HUES6 (cell line): ENCODE measurements around the gene ACBD4.
"Not testable (repeated sequence)": the region's sequence is repeated elsewhere in the genome, so short reads cannot be mapped to it uniquely, and the experiment has no call there.

Experiments
- H3K27ac ChIP-seq: 2 replicates; pipeline ENCODE4 v1.7.0; 2013; ENCODE audit warnings: low read depth, mild to moderate bottlenecking, low read length, inconsistent platforms
- H3K27me3 ChIP-seq: 2 replicates; pipeline ENCODE4 v1.6.1; 2013; ENCODE audit warnings: low read length; ENCODE audit not compliant: control insufficient read depth, insufficient read depth
- H3K36me3 ChIP-seq: 2 replicates; pipeline ENCODE4 v1.6.1; 2013; ENCODE audit warnings: low read length; ENCODE audit not compliant: control insufficient read depth, insufficient read depth
- H3K4me1 ChIP-seq: 2 replicates; pipeline ENCODE4 v1.6.1; 2013; ENCODE audit warnings: low read length; ENCODE audit not compliant: control insufficient read depth, insufficient read depth
- H3K4me3 ChIP-seq: 2 replicates; pipeline ENCODE4 v1.5.1; 2013; ENCODE audit warnings: low read depth, low read length
- H3K9ac ChIP-seq: one replicate; pipeline ENCODE4 v1.6.1; 2013; ENCODE audit warnings: mild to moderate bottlenecking, low read length
- H3K9me3 ChIP-seq: 2 replicates; pipeline ENCODE4 v1.6.1; 2013; ENCODE audit warnings: low read depth, low read length; ENCODE audit not compliant: control insufficient read depth, insufficient read depth

The ACBD4 gene

GRCh38 chr17:45121055-45121454 is 14.4 kb upstream of the ACBD4 start:
- H3K27ac ChIP-seq = no peak overlapping the region
- H3K9me3 ChIP-seq = no peaks in the 10 kb centered on the region
- no peak overlapping the region for H3K4me3 ChIP-seq
- H3K36me3 ChIP-seq = peaks cover 15% of the 10 kb centered on the region; the same call in 1 of the 2 replicates
- peaks cover 16% of the 10 kb centered on the region for H3K4me1 ChIP-seq
- H3K27me3 ChIP-seq = no peaks in the 10 kb centered on the region
- no peak overlapping the region for H3K9ac ChIP-seq

- Histone ChIP-seq H3K9me3 (no peaks in the 10 kb centered on the region), H3K27me3 (no peaks in the 10 kb centered on the region), H3K9ac (no peak overlapping the region), H3K36me3 (0 out of 2 replicates have a peak, but pooled peaks cover 7% of the 10 kb centered on the region), H3K27ac (no peak overlapping the region), H3K4me3 (no peak overlapping the region), H3K4me1 (peaks cover 23% of the 10 kb centered on the region)
Measured at GRCh38 chr17:45123076-45123770, 12.3 kb upstream of the ACBD4 start.

GRCh38 chr17:45123930-45124796 is 11.3 kb upstream of the ACBD4 start:
- Histone ChIP-seq H3K4me3 (no peak overlapping the region), H3K9ac (peak overlapping the region; percentile 5), H3K27me3 (no peaks in the 10 kb centered on the region), H3K27ac (no peak overlapping the region), H3K9me3 (no peaks in the 10 kb centered on the region), H3K36me3 (0 out of 2 replicates have a peak, but pooled peaks cover 7% of the 10 kb centered on the region), H3K4me1 (peaks cover 25% of the 10 kb centered on the region)

GRCh38 chr17:45124797-45125122 is 10.7 kb upstream of the ACBD4 start:
- H3K9ac ChIP-seq, H3K9me3 ChIP-seq, H3K4me3 ChIP-seq, H3K27me3 ChIP-seq, H3K36me3 ChIP-seq, H3K27ac ChIP-seq: not testable (repeated sequence)
- H3K4me1 ChIP-seq = peaks cover 30% of the 10 kb centered on the region

- Histone ChIP-seq H3K9ac (no peak overlapping the region), H3K27ac (no peak overlapping the region), H3K4me1 (peaks cover 37% of the 10 kb centered on the region), H3K4me3 (no peak overlapping the region), H3K9me3 (no peaks in the 10 kb centered on the region), H3K27me3 (no peaks in the 10 kb centered on the region), H3K36me3 (no peaks in the 10 kb centered on the region)
Measured at GRCh38 chr17:45125509-45125908, 10.0 kb upstream of the ACBD4 start.

GRCh38 chr17:45127207-45127547 is 8.3 kb upstream of the ACBD4 start:
- no peak overlapping the region for H3K9ac ChIP-seq
- no peaks in the 10 kb centered on the region for H3K9me3 ChIP-seq
- no peak overlapping the region for H3K27ac ChIP-seq
- H3K4me3 ChIP-seq = no peak overlapping the region
- peaks cover 41% of the 10 kb centered on the region for H3K4me1 ChIP-seq
- no peaks in the 10 kb centered on the region for H3K36me3 ChIP-seq
- H3K27me3 ChIP-seq = no peaks in the 10 kb centered on the region

GRCh38 chr17:45127548-45128300 is 7.8 kb upstream of the ACBD4 start:
- Histone ChIP-seq H3K9me3 (no peaks in the 10 kb centered on the region), H3K27ac (no peak overlapping the region)

GRCh38 chr17:45128331-45128730 is 7.2 kb upstream of the ACBD4 start:
- Histone ChIP-seq H3K4me3 (no peak overlapping the region), H3K27me3 (no peaks in the 10 kb centered on the region), H3K9me3 (no peaks in the 10 kb centered on the region), H3K4me1 (peaks cover 43% of the 10 kb centered on the region), H3K27ac (no peak overlapping the region), H3K36me3 (no peaks in the 10 kb centered on the region), H3K9ac (no peak overlapping the region)

More at GRCh38 chr17:45127548-45128300, 7.8 kb upstream of the ACBD4 start:
- Histone ChIP-seq H3K27me3 (no peaks in the 10 kb centered on the region), H3K36me3 (no peaks in the 10 kb centered on the region), H3K9ac (no peak overlapping the region), H3K4me3 (no peak overlapping the region), H3K4me1 (peaks cover 41% of the 10 kb centered on the region)

GRCh38 chr17:45128989-45129388 is 6.5 kb upstream of the ACBD4 start:
- Histone ChIP-seq H3K4me3 (no peak overlapping the region), H3K27me3 (no peaks in the 10 kb centered on the region), H3K9me3 (no peaks in the 10 kb centered on the region), H3K36me3 (no peaks in the 10 kb centered on the region), H3K9ac (no peak overlapping the region), H3K4me1 (peaks cover 41% of the 10 kb centered on the region), H3K27ac (no peak overlapping the region)

GRCh38 chr17:45129426-45129939 is 6.0 kb upstream of the ACBD4 start:
- Histone ChIP-seq H3K4me3 (no peak overlapping the region), H3K27ac (no peak overlapping the region), H3K4me1 (peaks cover 36% of the 10 kb centered on the region)

More at GRCh38 chr17:45129426-45129939, 6.0 kb upstream of the ACBD4 start:
- Histone ChIP-seq H3K27me3 (no peaks in the 10 kb centered on the region), H3K9me3 (no peaks in the 10 kb centered on the region), H3K36me3 (no peaks in the 10 kb centered on the region), H3K9ac (no peak overlapping the region)
